Measurements from ENCODE around the gene MYORG. TPM values are rescaled to one million over a fixed set of nuclear protein-coding genes. Genes with fewer than 3 reads are reported as not detected.

Gene MYORG
- total RNA-seq, 1 experiment from 2014 or later: 5.6 TPM

GRCh38 chr9:34371886-34372466, 4.7 kb downstream of the MYORG start:
- Mint-ChIP-seq H3K4me3 (no peak overlapping the region), H3K9me3 (peaks cover 7 to 18% of the 10 kb centered on the region in 2 experiments; a peak in 4 of 5 replicates), H3K4me1 (peaks cover 16 to 19% of the 10 kb centered on the region in 2 experiments), H3K27me3 (ENCODE audit: low read depth) (peaks cover 3% of the 10 kb centered on the region), H3K36me3 (ENCODE audit: insufficient read depth in 1 of 3, low read depth in 3 of 3) (peaks cover 41 to 44% (median 44%) of the 10 kb centered on the region in 3 experiments), H3K27ac (no peak overlapping the region)
- no peak overlapping the region for H4K8ac ChIP-seq (replicated peaks; ENCODE audit: insufficient read length, low read depth, low read length)
- no peak overlapping the region for H2BK120ac ChIP-seq (ENCODE audit: low read depth, low read length, poor library complexity, severe bottlenecking)
- H3K27ac ChIP-seq (ENCODE audit: insufficient read length, low read depth, low read length): no peak overlapping the region
- no peak overlapping the region for H3K9ac ChIP-seq (ENCODE audit: extremely low read depth, insufficient read length, low read length)
- WGBS (ENCODE audit: extremely low coverage, insufficient read length, low lambda C conversion rate): no CpG with 5 or more reads among the region's 60 CpGs
- no peak overlapping the region for H3K14ac ChIP-seq (ENCODE audit: insufficient read depth, low read length)
- H3K23ac ChIP-seq (ENCODE audit: insufficient read length, low read depth, low read length): no peak overlapping the region
- H3K4ac ChIP-seq (ENCODE audit: low read depth, low read length): no peak overlapping the region
- peaks cover 8% of the 10 kb centered on the region for H3K23me2 ChIP-seq (ENCODE audit: insufficient read length, low read depth, low read length, poor library complexity, severe bottlenecking)
- no peak overlapping the region for H2BK20ac ChIP-seq (ENCODE audit: low read depth, low read length, poor library complexity, severe bottlenecking)
- H2BK15ac ChIP-seq (ENCODE audit: low read depth, low read length): no peak overlapping the region
- no peak overlapping the region for H3K18ac ChIP-seq (ENCODE audit: insufficient read length, low read depth, low read length)
- H3K79me2 ChIP-seq (ENCODE audit: insufficient read depth, low read length): no peaks in the 10 kb centered on the region
- no peak overlapping the region for H3T11ph ChIP-seq (ENCODE audit: low read length)
- H3K27me3 ChIP-seq (ENCODE audit: insufficient read depth, low read length): no peaks in the 10 kb centered on the region
- H2BK12ac ChIP-seq (ENCODE audit: insufficient read length, low read depth, low read length): no peak overlapping the region
- no peak for DNase-seq
- no peak overlapping the region for H2AFZ ChIP-seq (ENCODE audit: low read length)
- H4K20me1 ChIP-seq (ENCODE audit: control insufficient read depth, insufficient read depth, insufficient read length): no peaks in the 10 kb centered on the region
- no peaks in the 10 kb centered on the region for H3K9me3 ChIP-seq (ENCODE audit: control insufficient read depth, low read depth, low read length)
- no peak overlapping the region for H3K4me2 ChIP-seq (ENCODE audit: insufficient read depth, insufficient read length, low read length)
- TF ChIP-seq CTCF (conservative IDR thresholded peaks at IDR 0.05): no peak
- no peak overlapping the region for H2AK5ac ChIP-seq (ENCODE audit: insufficient read length, low read length)
- H4K91ac ChIP-seq (ENCODE audit: insufficient read length, low read depth, low read length): no peak overlapping the region
- H4K5ac ChIP-seq (ENCODE audit: insufficient read length, low read depth, low read length): no peak overlapping the region
- no peak overlapping the region for H3K56ac ChIP-seq (ENCODE audit: insufficient read length, low read depth, low read length)
- H2BK5ac ChIP-seq (ENCODE audit: insufficient read length, low read length): no peak overlapping the region
- 0 out of 2 replicates have a peak, but pooled peaks cover 4% of the 10 kb centered on the region for H3K4me1 ChIP-seq (ENCODE audit: insufficient read depth, low read length)
- H3K79me1 ChIP-seq (ENCODE audit: insufficient read depth, low read depth, low read length, poor library complexity, severe bottlenecking): no peaks in the 10 kb centered on the region

All from H9 (cell line).